SH-SY5Y (cell line): ENCODE data around the gene ATP6V0D1.

Source experiments
- GATA2 ChIP-seq: IDR thresholded peaks from 2 replicates; pipeline ENCODE4 v1.6.1; 2011; ENCODE audit warnings: mild to moderate bottlenecking, low read depth, low read length
- GATA3 ChIP-seq: IDR thresholded peaks from 2 replicates; pipeline ENCODE4 v1.6.1; 2011; ENCODE audit warnings: low read depth, mild to moderate bottlenecking, low read length, moderate library complexity

GRCh38 chr16:67441271-67441753 is 39.6 kb downstream of the ATP6V0D1 start:
- no peak for TF ChIP-seq GATA2
- TF ChIP-seq GATA3: no peak
